NCI-H748 (cell line): ENCODE results near the gene EXOC2.

ENCODE experiments used
- DNase-seq: peaks from one replicate; lab custom pipeline; 2025; ENCODE audit not compliant: unreplicated experiment; lab: John Stamatoyannopoulos, UW

The EXOC2 gene

GRCh38 chr6:473356-473755 is 219.6 kb downstream of the EXOC2 start:
- no peak for DNase-seq

- no peak for DNase-seq
Measured at GRCh38 chr6:470901-471448, 222.0 kb downstream of the EXOC2 start.

- no peak for DNase-seq
Measured at GRCh38 chr6:470051-470900, 222.7 kb downstream of the EXOC2 start.

- DNase-seq = no peak
Measured at GRCh38 chr6:467671-468082, 225.3 kb downstream of the EXOC2 start.

- DNase-seq = no peak
Measured at GRCh38 chr6:467111-467510, 225.8 kb downstream of the EXOC2 start.

- DNase-seq = no peak
Measured at GRCh38 chr6:466564-466963, 226.4 kb downstream of the EXOC2 start.

- DNase-seq = no peak
Measured at GRCh38 chr6:465531-466348, 227.2 kb downstream of the EXOC2 start.

GRCh38 chr6:456887-457286 is 236.1 kb downstream of the EXOC2 start:
- no peak for DNase-seq

- DNase-seq = no peak
Measured at GRCh38 chr6:456358-456867, 236.5 kb downstream of the EXOC2 start.

GRCh38 chr6:455835-456234 is 237.1 kb downstream of the EXOC2 start:
- no peak for DNase-seq

GRCh38 chr6:455006-455585 is 237.8 kb downstream of the EXOC2 start:
- DNase-seq = no peak

GRCh38 chr6:454148-454991 is 238.6 kb downstream of the EXOC2 start:
- DNase-seq = no peak

- DNase-seq = no peak
Measured at GRCh38 chr6:453152-453551, 239.8 kb downstream of the EXOC2 start.

GRCh38 chr6:452301-453067 is 240.5 kb downstream of the EXOC2 start:
- DNase-seq = no peak

- DNase-seq = no peak
Measured at GRCh38 chr6:451847-452246, 241.1 kb downstream of the EXOC2 start.

- DNase-seq = no peak
Measured at GRCh38 chr6:451336-451735, 241.6 kb downstream of the EXOC2 start.

- no peak for DNase-seq
Measured at GRCh38 chr6:449486-450419, 243.2 kb downstream of the EXOC2 start.

- DNase-seq = no peak
Measured at GRCh38 chr6:449057-449430, 243.9 kb downstream of the EXOC2 start.
